Hematopoietic multipotent progenitor cell treated with erythropoietin and hydrocortisone succinate and interleukin-3 and kit ligand, for 17 days (in vitro differentiated cells): ENCODE data around the gene RNF31.
"Not testable (repeated sequence)": the region's sequence is repeated elsewhere in the genome, so short reads cannot be mapped to it uniquely, and the experiment has no call there.

ENCODE experiments used
- DNase-seq: peaks from one replicate; pipeline ENCODE4 v3.0.0-alpha.2; 2015; ENCODE audit warnings: low spot score

RNF31 gene

GRCh38 chr14:24146978-24147760, at the start of gene RNF31:
TSS of gene RNF31 (plus strand) at chr14:24147498. CDS start at chr14:24147699, 201 bp downstream.
- DNase-seq = peak; percentile 98

GRCh38 chr14:24098229-24098926, 48.9 kb upstream of the RNF31 start:
- DNase-seq = no peak

- no peak for DNase-seq
Measured at GRCh38 chr14:24098927-24099813, 48.1 kb upstream of the RNF31 start.

- DNase-seq = no peak
Measured at GRCh38 chr14:24100197-24100981, 46.9 kb upstream of the RNF31 start.

- DNase-seq = no peak
Measured at GRCh38 chr14:24100982-24101494, 46.3 kb upstream of the RNF31 start.

- no peak for DNase-seq
Measured at GRCh38 chr14:24102357-24103048, 44.8 kb upstream of the RNF31 start.

GRCh38 chr14:24103451-24103850, 43.8 kb upstream of the RNF31 start:
- no peak for DNase-seq

GRCh38 chr14:24105609-24106239, 41.6 kb upstream of the RNF31 start:
- DNase-seq = not testable (repeated sequence)

GRCh38 chr14:24106672-24107271, 40.5 kb upstream of the RNF31 start:
- no peak for DNase-seq

- DNase-seq = no peak
Measured at GRCh38 chr14:24108336-24108874, 38.9 kb upstream of the RNF31 start.

- no peak for DNase-seq
Measured at GRCh38 chr14:24110060-24110459, 37.2 kb upstream of the RNF31 start.

- no peak for DNase-seq
Measured at GRCh38 chr14:24110523-24110922, 36.8 kb upstream of the RNF31 start.

- no peak for DNase-seq
Measured at GRCh38 chr14:24113379-24113800, 33.9 kb upstream of the RNF31 start.

GRCh38 chr14:24113801-24114531, 33.3 kb upstream of the RNF31 start:
- DNase-seq = peak; percentile 84

GRCh38 chr14:24114532-24115421, 32.5 kb upstream of the RNF31 start, which contains the start of the genes DCAF11 and NRL:
TSS of gene DCAF11 (plus strand) at chr14:24114777. CDS start at chr14:24115595, 818 bp downstream.
TSS of gene NRL (minus strand) at chr14:24114949. CDS start at chr14:24082848, 32,101 bp downstream.
- peak; percentile 100 for DNase-seq

GRCh38 chr14:24115422-24116127, 31.7 kb upstream of the RNF31 start:
- DNase-seq = no peak
